Mesodermal cell (in vitro differentiated cells): ENCODE data around the gene LPCAT3.

Experiments used
- H3K27ac ChIP-seq: 2 replicates; pipeline ENCODE4 v1.7.0; 2013; ENCODE audit warnings: mild to moderate bottlenecking, low read depth, low read length, moderate library complexity; ENCODE audit not compliant: severe bottlenecking
- H3K36me3 ChIP-seq: 2 replicates; pipeline ENCODE4 v1.7.1; 2013; ENCODE audit warnings: mild to moderate bottlenecking, low read length, moderate library complexity; ENCODE audit not compliant: control insufficient read depth, insufficient read depth
- H3K4me1 ChIP-seq: one replicate; pipeline ENCODE4 v1.7.1; 2013; ENCODE audit warnings: mild to moderate bottlenecking, low read length; ENCODE audit not compliant: insufficient read depth, control insufficient read depth, poor library complexity, severe bottlenecking
- H3K4me3 ChIP-seq: 2 replicates; pipeline ENCODE4 v1.7.0; 2013; ENCODE audit warnings: low read length, control low read depth, mild to moderate bottlenecking; ENCODE audit not compliant: insufficient read depth, poor library complexity, severe bottlenecking; ENCODE audit errors: extremely low read depth
- H3K9me3 ChIP-seq: 2 replicates; pipeline ENCODE4 v1.7.1; 2013; ENCODE audit warnings: mild to moderate bottlenecking, low read length, moderate library complexity; ENCODE audit not compliant: control insufficient read depth
- WGBS, 2 experiments: methylation state at CpG; one replicate each; pipeline ENCODE4 v1.1.5; 2013; ENCODE audit warnings: missing lambda C conversion rate in 2 of 2; ENCODE audit not compliant: insufficient coverage in 2 of 2; 5-methylcytosine and 5-hydroxymethylcytosine counted together

Gene LPCAT3

GRCh38 chr12:6952121-6952862 lies 66.0 kb downstream of the LPCAT3 start:
- Histone ChIP-seq H3K4me1 (peaks cover 36% of the 10 kb centered on the region), H3K36me3 (no peaks in the 10 kb centered on the region)
- 93 to 96% methylated on average over 18 to 20 of the region's 22 CpGs for WGBS, 2 experiments

GRCh38 chr12:6951551-6952120 lies 66.6 kb downstream of the LPCAT3 start:
- no peaks in the 10 kb centered on the region for H3K9me3 ChIP-seq
- no peak overlapping the region for H3K4me3 ChIP-seq
- 96% methylated on average over 18 to 19 of the region's 20 CpGs for WGBS, 2 experiments
- H3K36me3 ChIP-seq: no peaks in the 10 kb centered on the region
- H3K4me1 ChIP-seq: peaks cover 38% of the 10 kb centered on the region
- no peak overlapping the region for H3K27ac ChIP-seq

More at GRCh38 chr12:6952121-6952862, 66.0 kb downstream of the LPCAT3 start:
- Histone ChIP-seq H3K27ac (peak overlapping the region; percentile 53), H3K9me3 (no peaks in the 10 kb centered on the region), H3K4me3 (no peak overlapping the region)

- H3K4me3 ChIP-seq: no peak within 1 kb of the TSS
- H3K4me1 ChIP-seq: peaks cover 44% of the 10 kb centered on the region
- 88 to 94% methylated on average over 22 to 25 of the region's 25 CpGs for WGBS, 2 experiments
- no peak within 1 kb of the TSS for H3K27ac ChIP-seq
- no peaks in the 10 kb centered on the region for H3K36me3 ChIP-seq
- H3K9me3 ChIP-seq: no peaks in the 10 kb centered on the region
Measured at GRCh38 chr12:6950811-6951540, 67.3 kb downstream of the LPCAT3 start, which contains the start of gene PTPN6. Gene PTPN6, plus strand, starts transcription at chr12:6951356. Its CDS starts 157 bp downstream, at chr12:6951513.

- no peaks in the 10 kb centered on the region for H3K9me3 ChIP-seq
- H3K4me1 ChIP-seq: peaks cover 50% of the 10 kb centered on the region
- H3K4me3 ChIP-seq: no peak overlapping the region
- H3K27ac ChIP-seq: no peak overlapping the region
- 87 to 100% methylated on average over 1 of the region's 1 CpG for WGBS, 2 experiments
- no peaks in the 10 kb centered on the region for H3K36me3 ChIP-seq
Measured at GRCh38 chr12:6950401-6950801, 67.9 kb downstream of the LPCAT3 start.

GRCh38 chr12:6948873-6949594 lies 69.2 kb downstream of the LPCAT3 start:
- Histone ChIP-seq H3K9me3 (no peaks in the 10 kb centered on the region), H3K27ac (no peak overlapping the region), H3K36me3 (no peaks in the 10 kb centered on the region), H3K4me1 (peaks cover 55% of the 10 kb centered on the region), H3K4me3 (no peak overlapping the region)
- 92 to 93% methylated on average over 9 to 10 of the region's 15 CpGs for WGBS, 2 experiments

DNA sequence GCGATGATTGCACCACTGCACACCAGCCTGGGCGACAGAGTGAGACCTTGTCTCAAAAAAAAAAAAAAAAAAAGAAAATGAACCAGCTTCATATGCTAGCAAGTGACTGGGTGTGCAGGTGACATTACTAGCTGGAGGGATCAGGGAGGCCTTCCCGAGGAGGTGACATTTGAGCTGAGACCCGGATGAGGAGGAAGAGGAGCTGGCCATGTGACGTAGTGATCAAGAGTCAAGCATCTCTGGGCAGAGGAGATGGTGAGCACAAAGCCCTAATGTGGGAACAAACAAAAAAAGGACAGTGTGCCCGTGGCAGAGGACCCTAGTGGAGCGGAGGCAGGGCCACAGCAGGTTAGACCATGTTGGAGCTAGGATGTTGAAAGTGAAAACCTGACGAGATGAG lies 70.7 kb downstream of the LPCAT3 start:
- Histone ChIP-seq H3K4me3 (no peak overlapping the region), H3K27ac (no peak overlapping the region), H3K9me3 (no peaks in the 10 kb centered on the region), H3K36me3 (no peaks in the 10 kb centered on the region), H3K4me1 (peaks cover 48% of the 10 kb centered on the region)
- 98 to 100% methylated on average over 7 to 8 of the region's 8 CpGs for WGBS, 2 experiments

DNA sequence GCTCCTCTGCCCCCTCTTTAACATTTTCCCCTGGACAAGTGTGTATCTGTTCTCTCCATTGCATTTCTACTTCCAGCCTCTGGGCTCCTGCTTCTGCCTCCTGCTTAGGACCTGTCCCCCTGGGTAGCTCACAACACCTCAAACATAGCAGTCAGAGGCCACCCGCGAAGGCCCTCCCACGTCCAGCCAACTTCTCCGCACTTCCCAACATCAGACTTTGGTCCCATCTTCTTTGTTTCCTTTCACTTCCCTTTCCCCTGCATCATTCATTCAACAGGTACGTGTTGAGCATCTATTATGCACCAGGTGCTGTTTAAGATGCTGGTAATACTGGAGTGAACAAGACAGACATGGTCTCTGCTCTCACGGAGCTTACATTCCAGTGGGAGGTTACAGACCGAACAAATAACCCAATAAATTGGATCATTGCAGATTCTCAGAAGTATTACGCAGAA lies 71.3 kb downstream of the LPCAT3 start:
- H3K27ac ChIP-seq: no peak overlapping the region
- WGBS, 2 experiments: 73 to 78% methylated on average over 7 to 8 of the region's 8 CpGs
- H3K36me3 ChIP-seq: peaks cover 4% of the 10 kb centered on the region
- peaks cover 48% of the 10 kb centered on the region for H3K4me1 ChIP-seq
- no peaks in the 10 kb centered on the region for H3K9me3 ChIP-seq
- peak overlapping the region; percentile 32 for H3K4me3 ChIP-seq

GRCh38 chr12:6946033-6946919 lies 72.0 kb downstream of the LPCAT3 start:
- WGBS, 2 experiments: 18 to 20% methylated on average over 21 to 28 of the region's 32 CpGs
- Histone ChIP-seq H3K4me1 (peaks cover 46% of the 10 kb centered on the region), H3K27ac (no peak overlapping the region), H3K4me3 (peak overlapping the region; percentile 32), H3K36me3 (peaks cover 11% of the 10 kb centered on the region), H3K9me3 (no peaks in the 10 kb centered on the region)

GRCh38 chr12:6945613-6946012 lies 72.7 kb downstream of the LPCAT3 start:
- H3K36me3 ChIP-seq: peaks cover 15% of the 10 kb centered on the region
- 91 to 95% methylated on average over 11 of the region's 11 CpGs for WGBS, 2 experiments

More at GRCh38 chr12:6945613-6946012, 72.7 kb downstream of the LPCAT3 start:
- Histone ChIP-seq H3K4me1 (peaks cover 41% of the 10 kb centered on the region), H3K4me3 (no peak overlapping the region), H3K27ac (no peak overlapping the region), H3K9me3 (no peaks in the 10 kb centered on the region)
